ENCODE results near the gene ABCC11.

Gene ABCC11

GRCh38 chr16:48157794-48158193 is 89.5 kb downstream of the ABCC11 start:
- TF ChIP-seq, protein P1, sequence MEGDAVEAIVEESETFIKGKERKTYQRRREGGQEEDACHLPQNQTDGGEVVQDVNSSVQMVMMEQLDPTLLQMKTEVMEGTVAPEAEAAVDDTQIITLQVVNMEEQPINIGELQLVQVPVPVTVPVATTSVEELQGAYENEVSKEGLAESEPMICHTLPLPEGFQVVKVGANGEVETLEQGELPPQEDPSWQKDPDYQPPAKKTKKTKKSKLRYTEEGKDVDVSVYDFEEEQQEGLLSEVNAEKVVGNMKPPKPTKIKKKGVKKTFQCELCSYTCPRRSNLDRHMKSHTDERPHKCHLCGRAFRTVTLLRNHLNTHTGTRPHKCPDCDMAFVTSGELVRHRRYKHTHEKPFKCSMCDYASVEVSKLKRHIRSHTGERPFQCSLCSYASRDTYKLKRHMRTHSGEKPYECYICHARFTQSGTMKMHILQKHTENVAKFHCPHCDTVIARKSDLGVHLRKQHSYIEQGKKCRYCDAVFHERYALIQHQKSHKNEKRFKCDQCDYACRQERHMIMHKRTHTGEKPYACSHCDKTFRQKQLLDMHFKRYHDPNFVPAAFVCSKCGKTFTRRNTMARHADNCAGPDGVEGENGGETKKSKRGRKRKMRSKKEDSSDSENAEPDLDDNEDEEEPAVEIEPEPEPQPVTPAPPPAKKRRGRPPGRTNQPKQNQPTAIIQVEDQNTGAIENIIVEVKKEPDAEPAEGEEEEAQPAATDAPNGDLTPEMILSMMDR (conservative IDR thresholded peaks at IDR 0.05; ENCODE audit: control insufficient read depth, insufficient read depth, low read depth, low read length): no peak
- no peak overlapping the region for H3K4me3 ChIP-seq (ENCODE audit: control insufficient read depth, low read depth, low read length)
- no peak for DNase-seq (ENCODE audit: low read depth)

GRCh38 chr16:48157302-48157701 is 90.0 kb downstream of the ABCC11 start:
- no peak for DNase-seq (ENCODE audit: low read depth)
- H3K4me3 ChIP-seq (ENCODE audit: control insufficient read depth, low read depth, low read length): no peak overlapping the region
- TF ChIP-seq, protein P1 (conservative IDR thresholded peaks at IDR 0.05; ENCODE audit: control insufficient read depth, insufficient read depth, low read depth, low read length): no peak

DNA sequence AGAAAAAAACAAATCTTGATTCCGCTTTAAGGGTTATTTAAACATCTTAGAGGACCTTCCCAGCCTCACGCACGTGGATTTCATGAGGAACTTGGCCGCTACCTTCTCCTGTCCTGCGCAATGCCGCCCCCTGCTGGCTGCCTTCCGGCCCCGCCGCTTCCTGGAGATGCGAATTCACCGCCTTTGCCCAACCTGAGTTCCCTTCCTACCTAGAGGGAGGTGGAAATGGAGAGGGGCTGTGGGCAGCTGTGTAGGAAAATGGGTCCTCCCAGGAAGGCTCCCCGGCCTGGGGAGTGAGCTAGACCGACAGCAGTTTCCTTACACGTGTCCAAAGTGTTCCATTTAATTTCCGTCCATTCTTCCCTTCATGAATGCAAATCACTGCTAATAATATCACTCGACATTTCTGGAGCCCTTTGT is 90.5 kb downstream of the ABCC11 start:
- TF ChIP-seq, protein P1 (conservative IDR thresholded peaks at IDR 0.05; ENCODE audit: control insufficient read depth, insufficient read depth, low read depth, low read length): peak; percentile 93
- H3K4me3 ChIP-seq (ENCODE audit: control insufficient read depth, low read depth, low read length): no peak overlapping the region
- DNase-seq (ENCODE audit: low read depth): peak; percentile 86

- TF ChIP-seq, protein P1 (conservative IDR thresholded peaks at IDR 0.05; ENCODE audit: control insufficient read depth, insufficient read depth, low read depth, low read length): no peak
Measured at GRCh38 chr16:48155926-48156789, 91.2 kb downstream of the ABCC11 start, which contains the start of gene ABCC12. TSS of gene ABCC12 (minus strand) at chr16:48155993. CDS start at chr16:48146424, 9,569 bp downstream.

DNA sequence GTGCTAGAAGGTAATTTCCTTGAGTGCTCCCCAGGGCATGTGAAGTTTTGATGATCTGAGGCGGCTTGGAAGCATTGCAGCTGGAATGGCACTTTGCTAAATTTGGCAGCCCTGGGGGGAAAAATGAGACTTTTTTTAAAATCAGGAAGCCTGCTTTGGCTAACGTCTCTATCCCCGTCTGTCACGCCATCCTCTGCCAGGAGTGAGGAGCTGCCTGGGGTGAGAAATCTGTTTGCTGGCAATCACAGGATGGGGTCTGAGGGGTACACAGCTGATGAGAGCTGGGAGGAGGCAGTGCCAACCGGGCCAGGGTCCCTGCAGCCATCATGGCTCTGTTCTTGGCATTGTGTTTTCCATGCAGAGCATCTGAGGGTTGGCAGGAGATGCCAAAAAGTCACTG is 93.6 kb downstream of the ABCC11 start:
- DNase-seq (ENCODE audit: low read depth): no peak
- TF ChIP-seq, protein P1 (conservative IDR thresholded peaks at IDR 0.05; ENCODE audit: control insufficient read depth, insufficient read depth, low read depth, low read length): no peak
- no peak overlapping the region for H3K4me3 ChIP-seq (ENCODE audit: control insufficient read depth, low read depth, low read length)

More at GRCh38 chr16:48155926-48156789, 91.2 kb downstream of the ABCC11 start, which contains the start of gene ABCC12:
- no peak for DNase-seq (ENCODE audit: low read depth)
- H3K4me3 ChIP-seq (ENCODE audit: control insufficient read depth, low read depth, low read length): no peak within 1 kb of the TSS

DNA sequence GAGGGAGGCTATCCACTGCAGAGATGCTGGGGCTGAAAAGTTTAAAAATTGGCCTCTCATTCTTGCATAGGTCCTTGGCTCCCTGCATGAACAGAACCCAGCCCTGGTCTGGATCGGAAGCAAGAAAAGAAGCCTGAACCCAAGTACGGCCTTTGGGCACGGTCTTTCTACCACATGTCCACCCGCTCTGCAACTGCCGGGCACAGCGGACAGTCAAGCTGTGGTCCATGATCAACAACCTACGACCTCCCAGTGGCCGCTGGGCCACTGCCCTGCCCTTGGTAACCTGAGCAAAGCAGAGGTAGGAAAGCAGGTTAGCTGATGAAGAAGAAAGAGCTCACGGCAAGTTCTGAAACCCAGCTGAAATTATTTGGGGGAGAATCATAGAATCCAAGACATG is 95.1 kb downstream of the ABCC11 start:
- TF ChIP-seq, protein P1 (conservative IDR thresholded peaks at IDR 0.05; ENCODE audit: control insufficient read depth, insufficient read depth, low read depth, low read length): no peak
- no peak for DNase-seq (ENCODE audit: low read depth)
- no peak overlapping the region for H3K4me3 ChIP-seq (ENCODE audit: control insufficient read depth, low read depth, low read length)
